Measurements from ENCODE around the gene ROMO1. TPM values are rescaled to one million over a fixed set of nuclear protein-coding genes. Genes with fewer than 3 reads are reported as not detected.

Gene ROMO1
- polyA plus RNA-seq, 1 donor from 2014 or later = 514 TPM

DNA sequence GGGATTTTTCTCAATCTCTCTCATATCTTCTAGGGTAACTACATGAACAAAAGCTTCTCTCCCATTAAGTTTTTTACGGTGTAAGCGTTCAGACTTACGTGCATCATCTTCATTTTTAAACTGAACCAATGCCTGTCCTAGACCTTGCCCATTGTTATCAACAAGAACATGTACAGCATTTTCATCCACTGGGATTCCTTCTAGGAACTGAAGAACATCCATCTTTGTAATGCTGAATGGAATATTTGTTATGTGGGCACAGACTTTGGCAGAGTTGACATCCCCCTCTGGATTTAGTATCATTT, 45.8 kb upstream of the ROMO1 start:
- Histone ChIP-seq H2AFZ (ENCODE audit: low read depth, low read length) (no peak overlapping the region), H3K9me2 (ENCODE audit: insufficient read depth, low read length) (no peaks in the 10 kb centered on the region), H3F3A (ENCODE audit: insufficient read depth, low read length, poor library complexity, severe bottlenecking) (no peaks in the 10 kb centered on the region), H3K4me2 (ENCODE audit: low read length) (no peak overlapping the region), H3K27ac (ENCODE audit: low read length) (no peak overlapping the region), H3K79me2 (replicated peaks; ENCODE audit: insufficient read depth, low read length) (peaks cover 97% of the 10 kb centered on the region), H3K4me3 (ENCODE audit: low read length) (no peak overlapping the region), H3K27me3 (ENCODE audit: insufficient read depth, low read depth, low read length) (no peaks in the 10 kb centered on the region), H3K9me3 (ENCODE audit: low read length) (no peaks in the 10 kb centered on the region), H4K20me1 (ENCODE audit: insufficient read depth) (no peaks in the 10 kb centered on the region), H3K9ac (ENCODE audit: low read length) (no peak overlapping the region), H3K36me3 (ENCODE audit: insufficient read depth, low read length) (no peaks in the 10 kb centered on the region)
- TF ChIP-seq POLR2AphosphoS5 (IDR thresholded peaks at IDR 0.05) (no peak), TAF1 (IDR thresholded peaks at IDR 0.05; ENCODE audit: low read depth) (no peak), RAD21 (conservative IDR thresholded peaks at IDR 0.05) (no peak), MXI1 (conservative IDR thresholded peaks at IDR 0.05; ENCODE audit: poor library complexity, severe bottlenecking) (no peak), SMC3 (conservative IDR thresholded peaks at IDR 0.05; ENCODE audit: poor library complexity) (no peak), EP300 (conservative IDR thresholded peaks at IDR 0.05; ENCODE audit: poor library complexity, severe bottlenecking) (no peak)
- TF ChIP-seq, protein P1, sequence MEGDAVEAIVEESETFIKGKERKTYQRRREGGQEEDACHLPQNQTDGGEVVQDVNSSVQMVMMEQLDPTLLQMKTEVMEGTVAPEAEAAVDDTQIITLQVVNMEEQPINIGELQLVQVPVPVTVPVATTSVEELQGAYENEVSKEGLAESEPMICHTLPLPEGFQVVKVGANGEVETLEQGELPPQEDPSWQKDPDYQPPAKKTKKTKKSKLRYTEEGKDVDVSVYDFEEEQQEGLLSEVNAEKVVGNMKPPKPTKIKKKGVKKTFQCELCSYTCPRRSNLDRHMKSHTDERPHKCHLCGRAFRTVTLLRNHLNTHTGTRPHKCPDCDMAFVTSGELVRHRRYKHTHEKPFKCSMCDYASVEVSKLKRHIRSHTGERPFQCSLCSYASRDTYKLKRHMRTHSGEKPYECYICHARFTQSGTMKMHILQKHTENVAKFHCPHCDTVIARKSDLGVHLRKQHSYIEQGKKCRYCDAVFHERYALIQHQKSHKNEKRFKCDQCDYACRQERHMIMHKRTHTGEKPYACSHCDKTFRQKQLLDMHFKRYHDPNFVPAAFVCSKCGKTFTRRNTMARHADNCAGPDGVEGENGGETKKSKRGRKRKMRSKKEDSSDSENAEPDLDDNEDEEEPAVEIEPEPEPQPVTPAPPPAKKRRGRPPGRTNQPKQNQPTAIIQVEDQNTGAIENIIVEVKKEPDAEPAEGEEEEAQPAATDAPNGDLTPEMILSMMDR (IDR thresholded peaks at IDR 0.05; ENCODE audit: poor library complexity, severe bottlenecking) = no peak
- TF ChIP-seq, protein P2, sequence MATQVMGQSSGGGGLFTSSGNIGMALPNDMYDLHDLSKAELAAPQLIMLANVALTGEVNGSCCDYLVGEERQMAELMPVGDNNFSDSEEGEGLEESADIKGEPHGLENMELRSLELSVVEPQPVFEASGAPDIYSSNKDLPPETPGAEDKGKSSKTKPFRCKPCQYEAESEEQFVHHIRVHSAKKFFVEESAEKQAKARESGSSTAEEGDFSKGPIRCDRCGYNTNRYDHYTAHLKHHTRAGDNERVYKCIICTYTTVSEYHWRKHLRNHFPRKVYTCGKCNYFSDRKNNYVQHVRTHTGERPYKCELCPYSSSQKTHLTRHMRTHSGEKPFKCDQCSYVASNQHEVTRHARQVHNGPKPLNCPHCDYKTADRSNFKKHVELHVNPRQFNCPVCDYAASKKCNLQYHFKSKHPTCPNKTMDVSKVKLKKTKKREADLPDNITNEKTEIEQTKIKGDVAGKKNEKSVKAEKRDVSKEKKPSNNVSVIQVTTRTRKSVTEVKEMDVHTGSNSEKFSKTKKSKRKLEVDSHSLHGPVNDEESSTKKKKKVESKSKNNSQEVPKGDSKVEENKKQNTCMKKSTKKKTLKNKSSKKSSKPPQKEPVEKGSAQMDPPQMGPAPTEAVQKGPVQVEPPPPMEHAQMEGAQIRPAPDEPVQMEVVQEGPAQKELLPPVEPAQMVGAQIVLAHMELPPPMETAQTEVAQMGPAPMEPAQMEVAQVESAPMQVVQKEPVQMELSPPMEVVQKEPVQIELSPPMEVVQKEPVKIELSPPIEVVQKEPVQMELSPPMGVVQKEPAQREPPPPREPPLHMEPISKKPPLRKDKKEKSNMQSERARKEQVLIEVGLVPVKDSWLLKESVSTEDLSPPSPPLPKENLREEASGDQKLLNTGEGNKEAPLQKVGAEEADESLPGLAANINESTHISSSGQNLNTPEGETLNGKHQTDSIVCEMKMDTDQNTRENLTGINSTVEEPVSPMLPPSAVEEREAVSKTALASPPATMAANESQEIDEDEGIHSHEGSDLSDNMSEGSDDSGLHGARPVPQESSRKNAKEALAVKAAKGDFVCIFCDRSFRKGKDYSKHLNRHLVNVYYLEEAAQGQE (IDR thresholded peaks at IDR 0.05; ENCODE audit: borderline replicate concordance) = no peak

DNA sequence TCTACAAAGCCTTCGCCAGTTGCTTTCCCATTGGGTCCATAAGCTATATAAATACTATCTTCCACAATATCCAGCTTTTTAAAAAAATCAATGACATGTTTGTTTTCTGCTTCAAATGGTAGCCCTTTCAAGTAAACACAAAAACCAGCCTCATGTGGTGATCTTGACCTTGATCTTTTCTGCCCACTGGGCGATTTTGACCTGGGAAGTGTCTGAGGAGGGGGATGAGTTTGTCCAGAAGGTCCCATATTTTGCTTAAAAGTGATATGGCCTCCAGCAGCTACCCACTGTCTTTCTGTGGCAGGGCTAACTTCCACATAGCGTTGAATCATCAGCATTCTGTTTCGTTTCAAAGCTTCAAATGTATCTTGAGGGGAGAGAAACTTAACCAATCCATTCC, 45.3 kb upstream of the ROMO1 start:
- H3K4me3 ChIP-seq (ENCODE audit: low read length) = no peak overlapping the region
- no peaks in the 10 kb centered on the region for H3K36me3 ChIP-seq (ENCODE audit: insufficient read depth, low read length)
- peaks cover 97% of the 10 kb centered on the region for H3K79me2 ChIP-seq (replicated peaks; ENCODE audit: insufficient read depth, low read length)
- TF ChIP-seq POLR2AphosphoS5 (IDR thresholded peaks at IDR 0.05) (no peak), RAD21 (conservative IDR thresholded peaks at IDR 0.05) (no peak), EZH2 (IDR thresholded peaks at IDR 0.05; ENCODE audit: borderline replicate concordance, insufficient read depth, low read length, poor library complexity, severe bottlenecking) (no peak)
- H4K20me1 ChIP-seq (ENCODE audit: insufficient read depth) = no peaks in the 10 kb centered on the region
- no peaks in the 10 kb centered on the region for H3K9me3 ChIP-seq (ENCODE audit: low read length)
- H3F3A ChIP-seq (ENCODE audit: insufficient read depth, low read length, poor library complexity, severe bottlenecking) = no peaks in the 10 kb centered on the region
- no peak overlapping the region for H2AFZ ChIP-seq (ENCODE audit: low read depth, low read length)
- H3K9me2 ChIP-seq (ENCODE audit: insufficient read depth, low read length) = no peaks in the 10 kb centered on the region
- no peak overlapping the region for H3K4me2 ChIP-seq (ENCODE audit: low read length)
- H3K9ac ChIP-seq (ENCODE audit: low read length) = no peak overlapping the region
- H3K27ac ChIP-seq (ENCODE audit: low read length) = no peak overlapping the region
- H3K27me3 ChIP-seq (ENCODE audit: insufficient read depth, low read depth, low read length) = no peaks in the 10 kb centered on the region

DNA sequence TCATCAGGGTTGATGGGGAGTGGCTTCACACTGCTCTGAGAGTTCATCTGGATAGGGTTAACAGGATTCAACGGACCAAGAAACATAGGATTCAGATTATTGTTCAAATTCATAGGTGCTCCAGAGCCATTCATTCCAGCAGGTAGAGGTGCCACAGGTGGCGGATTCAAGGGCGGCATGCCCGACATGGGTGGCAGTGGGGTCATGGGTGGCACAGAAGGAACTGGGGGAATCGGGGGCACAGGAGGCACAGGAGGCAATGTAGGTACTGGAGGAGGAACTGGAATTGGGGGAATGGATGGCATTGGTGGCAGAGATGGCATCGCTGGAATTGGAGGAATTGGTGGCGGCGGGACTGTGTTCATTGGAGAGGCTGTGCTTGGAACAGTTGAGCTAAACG, 44.8 kb upstream of the ROMO1 start:
- Histone ChIP-seq H3F3A (ENCODE audit: insufficient read depth, low read length, poor library complexity, severe bottlenecking) (no peaks in the 10 kb centered on the region), H2AFZ (ENCODE audit: low read depth, low read length) (no peak overlapping the region), H3K9me2 (ENCODE audit: insufficient read depth, low read length) (no peaks in the 10 kb centered on the region), H3K4me2 (ENCODE audit: low read length) (no peak overlapping the region), H3K4me3 (ENCODE audit: low read length) (no peak overlapping the region), H4K20me1 (ENCODE audit: insufficient read depth) (no peaks in the 10 kb centered on the region), H3K36me3 (ENCODE audit: insufficient read depth, low read length) (no peaks in the 10 kb centered on the region), H3K9ac (ENCODE audit: low read length) (no peak overlapping the region), H3K27me3 (ENCODE audit: insufficient read depth, low read depth, low read length) (no peaks in the 10 kb centered on the region), H3K9me3 (ENCODE audit: low read length) (no peaks in the 10 kb centered on the region), H3K27ac (ENCODE audit: low read length) (no peak overlapping the region), H3K79me2 (replicated peaks; ENCODE audit: insufficient read depth, low read length) (peaks cover 97% of the 10 kb centered on the region)
- TF ChIP-seq RAD21 (conservative IDR thresholded peaks at IDR 0.05) (no peak), MXI1 (conservative IDR thresholded peaks at IDR 0.05; ENCODE audit: poor library complexity, severe bottlenecking) (no peak), EZH2 (IDR thresholded peaks at IDR 0.05; ENCODE audit: borderline replicate concordance, insufficient read depth, low read length, poor library complexity, severe bottlenecking) (no peak)
- TF ChIP-seq, protein P2 (IDR thresholded peaks at IDR 0.05; ENCODE audit: borderline replicate concordance) = no peak

Measured in neural cell (in vitro differentiated cells).